Activated T-cell treated with anti-CD3 and anti-CD28 coated beads for 1 hour (primary cell): ENCODE results near the gene RPS6KC1.
"Not testable (repeated sequence)": the region's sequence is repeated elsewhere in the genome, so short reads cannot be mapped to it uniquely, and the experiment has no call there.

Experiments used
- DNase-seq: peaks from one replicate; pipeline ENCODE4 v3.0.0-alpha.2; 2020; ENCODE audit warnings: low read depth

Gene RPS6KC1

DNA sequence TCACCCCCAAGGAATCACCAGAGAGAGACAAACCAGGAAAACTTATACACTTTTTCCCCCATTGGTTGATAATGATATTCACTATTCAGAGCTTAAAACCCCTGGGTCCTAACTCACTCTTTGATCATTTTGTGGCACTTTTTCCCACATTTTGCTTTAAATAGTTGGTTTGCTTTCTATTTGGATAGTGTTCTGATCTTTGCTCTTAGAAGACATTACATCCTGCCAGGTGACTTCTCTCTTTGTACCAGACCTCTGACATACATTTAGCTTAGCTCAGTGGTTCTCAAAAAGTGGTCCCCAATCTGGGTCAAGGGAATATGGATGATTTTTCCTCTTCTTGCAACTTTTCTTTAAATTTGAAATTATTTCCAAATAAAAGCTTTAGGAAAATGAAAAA, 228.4 kb downstream of the RPS6KC1 start:
- no peak for DNase-seq

GRCh38 chr1:213281640-213282301, 230.7 kb downstream of the RPS6KC1 start:
- no peak for DNase-seq

DNA sequence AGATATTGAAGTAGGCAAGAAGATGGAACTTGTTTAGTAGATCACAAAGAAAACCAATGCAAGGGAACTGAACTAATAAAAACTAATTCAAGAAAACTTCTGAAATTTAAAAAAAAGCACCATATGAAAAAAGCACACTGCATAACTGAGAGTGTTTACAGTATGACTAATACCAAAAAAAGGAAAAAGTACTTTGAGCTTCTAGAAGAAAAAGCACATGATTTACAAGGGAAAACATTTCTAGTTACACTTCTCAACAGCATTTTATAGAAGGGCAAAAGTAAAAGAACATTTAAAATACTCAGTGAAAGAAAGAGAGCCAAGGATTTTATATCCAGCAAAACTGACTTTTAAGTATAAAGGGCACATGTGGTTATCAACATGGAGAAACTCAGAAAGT, 233.6 kb downstream of the RPS6KC1 start:
- DNase-seq: no peak

- no peak for DNase-seq
Observed at GRCh38 chr1:213286235-213286634, 235.2 kb downstream of the RPS6KC1 start.

GRCh38 chr1:213287987-213288386, 236.9 kb downstream of the RPS6KC1 start:
- no peak for DNase-seq

- DNase-seq: no peak
Observed at GRCh38 chr1:213291526-213291925, 240.5 kb downstream of the RPS6KC1 start.

DNA sequence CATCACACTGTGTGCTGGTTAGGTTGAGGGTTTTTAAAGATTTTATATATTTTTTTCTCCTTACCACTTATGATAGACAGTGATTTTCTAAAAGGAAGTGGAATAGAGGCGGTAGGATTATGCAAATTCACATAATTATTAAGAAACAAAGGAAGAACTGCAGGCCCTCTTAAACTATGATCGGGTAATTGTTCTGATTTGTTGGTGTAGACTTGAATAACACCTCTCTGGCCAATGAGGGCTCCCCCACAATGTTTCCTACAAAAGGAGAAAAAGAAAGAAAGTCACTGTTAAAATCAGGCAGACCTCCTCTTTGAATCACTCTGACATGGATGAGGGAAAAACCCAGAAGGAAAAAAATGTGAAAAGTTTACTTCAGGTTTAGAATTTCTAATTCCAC, 241.6 kb downstream of the RPS6KC1 start:
- DNase-seq: no peak

DNA sequence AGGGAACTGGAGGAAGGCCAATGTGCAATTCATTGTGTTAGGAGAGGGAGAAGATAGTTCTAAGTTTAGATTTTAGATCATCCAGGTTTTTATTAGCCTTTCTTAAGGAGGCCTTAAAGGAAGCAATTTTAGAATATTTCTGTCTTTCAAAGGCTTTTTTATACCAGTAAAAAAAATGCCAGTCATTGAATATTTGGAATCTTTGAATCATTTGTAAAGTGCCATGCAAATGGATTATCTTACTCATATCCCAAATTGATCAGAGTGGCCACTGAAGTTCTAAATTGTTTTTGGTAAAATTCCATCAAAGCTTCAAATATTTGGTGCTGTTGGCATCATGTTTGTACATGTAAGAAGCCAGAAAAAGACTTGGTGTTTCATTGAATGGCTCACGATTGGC, 244.8 kb downstream of the RPS6KC1 start:
- no peak for DNase-seq

GRCh38 chr1:213296558-213296957, 245.5 kb downstream of the RPS6KC1 start:
- DNase-seq: no peak

GRCh38 chr1:213297021-213297420, 246.0 kb downstream of the RPS6KC1 start:
- DNase-seq: no peak

DNA sequence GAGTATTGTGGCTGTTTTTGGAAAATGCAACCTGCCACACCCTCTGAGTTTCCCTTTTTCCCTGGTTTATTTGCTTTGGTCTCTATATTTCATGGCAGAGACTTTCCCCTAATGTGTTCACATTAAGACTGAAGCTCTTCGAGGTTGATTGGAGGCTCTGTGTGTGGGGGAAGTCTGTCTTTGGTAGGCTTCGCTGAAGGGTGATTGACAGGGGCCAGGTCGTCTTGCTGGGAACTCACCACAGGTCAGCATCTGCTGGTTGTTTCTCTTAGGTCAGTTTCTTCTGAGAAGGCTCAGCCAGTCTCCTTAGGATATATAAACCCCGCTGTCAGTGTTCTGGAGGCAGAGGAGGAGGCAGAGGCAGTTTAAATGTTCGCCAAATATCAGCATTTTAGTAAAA, 249.4 kb downstream of the RPS6KC1 start:
- no peak for DNase-seq

DNA sequence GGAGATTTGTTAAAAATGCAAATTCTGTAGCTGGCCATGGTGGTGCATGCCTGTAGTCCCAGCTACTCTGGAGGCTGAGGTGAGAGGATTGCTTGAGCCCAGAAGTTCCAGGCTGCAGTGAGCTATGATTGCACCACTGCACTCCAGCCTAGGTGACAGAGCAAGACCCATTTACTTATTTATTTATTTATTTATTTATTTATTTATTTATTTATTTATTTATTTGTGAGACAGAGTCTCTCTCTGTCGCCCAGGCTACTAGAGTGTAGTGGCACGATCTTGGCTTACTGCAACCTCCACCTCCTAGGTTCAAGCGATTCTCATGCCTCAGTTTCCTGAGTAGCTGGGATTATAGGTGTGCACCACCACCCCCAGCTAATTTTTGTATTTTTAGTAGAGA, 250.5 kb downstream of the RPS6KC1 start:
- not testable (repeated sequence) for DNase-seq

DNA sequence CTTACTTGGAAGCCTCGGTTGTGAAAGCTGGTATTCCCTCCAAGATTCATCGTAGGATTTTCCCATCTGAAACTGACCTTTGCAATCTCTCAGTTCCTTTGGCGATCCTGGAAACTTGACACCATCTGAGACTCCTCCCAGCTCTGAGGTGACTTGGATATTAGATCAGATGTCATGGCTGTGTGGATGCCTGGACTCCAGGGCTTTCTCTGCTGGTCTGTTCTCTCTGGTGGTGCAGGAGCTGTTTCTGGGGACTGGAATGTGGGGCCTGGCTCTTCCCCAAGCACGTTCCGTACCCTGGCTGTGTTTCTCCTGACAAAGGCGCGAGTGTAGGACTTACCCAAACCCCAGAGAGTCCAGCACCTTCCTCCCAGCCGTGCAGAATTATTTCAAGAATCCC, 252.2 kb downstream of the RPS6KC1 start:
- no peak for DNase-seq

DNA sequence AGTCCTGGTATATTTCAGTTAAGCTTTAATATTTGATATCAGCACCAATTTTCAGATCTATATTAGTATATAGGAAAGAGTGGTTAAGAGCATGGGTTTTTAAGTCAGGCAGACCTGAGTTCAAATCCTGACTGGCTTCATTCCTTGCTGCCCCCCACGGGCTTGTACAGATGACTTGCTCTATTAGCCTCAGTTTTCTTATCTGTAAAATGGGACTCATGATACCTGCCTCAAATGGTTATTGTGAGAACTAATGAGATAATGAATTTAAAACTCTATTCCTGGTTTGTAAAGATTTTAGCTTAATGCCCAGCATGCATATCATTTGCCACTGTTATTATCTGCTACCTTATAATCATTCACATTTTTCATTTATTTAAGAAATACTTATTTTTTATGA, 264.5 kb downstream of the RPS6KC1 start:
- no peak for DNase-seq

DNA sequence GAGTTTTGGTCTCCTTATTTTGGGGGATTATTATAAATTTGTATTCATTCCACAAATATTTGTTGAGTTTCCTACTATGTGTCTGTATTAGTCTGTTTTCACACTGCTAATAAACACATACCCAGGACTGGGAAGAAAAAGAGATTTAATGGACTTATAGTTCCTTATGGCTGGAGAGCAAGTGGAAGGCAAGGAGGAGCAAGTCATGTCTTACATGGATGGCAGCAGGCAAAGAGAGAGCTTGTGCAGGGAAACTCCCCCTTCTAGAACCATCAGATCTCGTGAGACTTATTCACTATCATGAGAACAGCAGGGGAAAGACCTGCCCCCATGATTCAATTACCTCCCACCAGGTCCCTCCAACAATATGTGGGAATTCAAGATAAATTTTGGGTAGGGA, 267.4 kb downstream of the RPS6KC1 start:
- DNase-seq: not testable (repeated sequence)

- DNase-seq: no peak
Observed at GRCh38 chr1:213320191-213320870, 269.3 kb downstream of the RPS6KC1 start.
